IMR-90 (cell line): ENCODE data around the gene PRKN. TPM values are rescaled to one million over a fixed set of nuclear protein-coding genes. Genes with fewer than 3 reads are reported as not detected.

Experiments
- ATAC-seq: fragments of 200-7000 bp; cut with Tn5 transposase; 2 replicates; pipeline ENCODE4 v1.9.1; 2020; ENCODE audit warnings: low read depth, mild to moderate bottlenecking, moderate library complexity
- BruUV-seq: library from RNA; stranded (reverse); fragments of 400-500 nt; replicated peaks from 2 replicates; lab custom pipeline; 2021; lab: Mats Ljungman, UMichigan
- CTCF ChIA-PET: fragments of 300-600 bp; formaldehyde crosslinking; extraction: SDS; loops from one replicate; lab custom pipeline; 2021; ENCODE audit warnings: antibody characterized with exemption; lab: Yijun Ruan, JAX
- POLR2A ChIA-PET: fragments of 300-600 bp; sonication (Branson Sonifier 250); formaldehyde crosslinking; loops from one replicate; lab custom pipeline; 2022; ENCODE audit warnings: antibody characterized with exemption; ENCODE audit not compliant: unreplicated experiment; lab: Charles Lee
- DNase-seq: peaks from one replicate; pipeline ENCODE4 v3.0.0; 2013
- H2AFZ ChIP-seq: replicated peaks from 2 replicates; pipeline ENCODE3; 2013; ENCODE audit warnings: low read length, mild to moderate bottlenecking; ENCODE audit not compliant: poor library complexity
- H2AK5ac ChIP-seq: 2 replicates; pipeline ENCODE4 v1.6.1; 2013; ENCODE audit warnings: low read depth, low read length, inconsistent platforms
- H2AK9ac ChIP-seq: replicated peaks from 2 replicates; pipeline ENCODE3; 2013; ENCODE audit warnings: mild to moderate bottlenecking, low read depth, low read length, moderate library complexity; ENCODE audit not compliant: poor library complexity
- H2BK120ac ChIP-seq: 2 replicates; pipeline ENCODE4 v1.6.1; 2013; ENCODE audit warnings: low read depth, low read length, inconsistent platforms
- H2BK15ac ChIP-seq: 3 replicates; pipeline ENCODE4 v1.6.1; 2013; ENCODE audit warnings: low read depth, low read length, inconsistent platforms
- H2BK20ac ChIP-seq: 2 replicates; pipeline ENCODE4 v1.6.1; 2013; ENCODE audit warnings: low read depth, mild to moderate bottlenecking, inconsistent platforms, low read length, moderate library complexity
- H2BK5ac ChIP-seq: 2 replicates; pipeline ENCODE4 v1.6.1; 2013; ENCODE audit warnings: mild to moderate bottlenecking, low read depth, low read length, inconsistent platforms; ENCODE audit not compliant: poor library complexity, severe bottlenecking
- H3K14ac ChIP-seq: replicated peaks from 2 replicates; pipeline ENCODE4 v1.6.1; 2013; ENCODE audit warnings: low read depth, low read length, inconsistent platforms
- H3K18ac ChIP-seq: 2 replicates; pipeline ENCODE4 v1.6.1; 2013; ENCODE audit warnings: low read depth, low read length, control low read depth
- H3K23ac ChIP-seq: 2 replicates; pipeline ENCODE4 v1.6.1; 2013; ENCODE audit warnings: low read depth, low read length, inconsistent platforms
- H3K27ac ChIP-seq: 2 replicates; pipeline ENCODE4 v1.5.1; 2013; ENCODE audit warnings: mild to moderate bottlenecking, control low read depth, low read length; ENCODE audit not compliant: insufficient read depth
- H3K27me3 ChIP-seq: 2 replicates; pipeline ENCODE4 v1.6.1; 2013; ENCODE audit warnings: low read length; ENCODE audit not compliant: control insufficient read depth, insufficient read depth
- H3K36me3 ChIP-seq: 2 replicates; pipeline ENCODE4 v1.6.1; 2013; ENCODE audit warnings: low read length, mixed read lengths; ENCODE audit not compliant: control insufficient read depth, insufficient read depth
- H3K4ac ChIP-seq: 2 replicates; pipeline ENCODE4 v1.6.1; 2013; ENCODE audit warnings: low read depth, low read length, inconsistent platforms
- H3K4me1 ChIP-seq: 2 replicates; pipeline ENCODE4 v1.6.1; 2013; ENCODE audit warnings: low read length, mixed read lengths; ENCODE audit not compliant: control insufficient read depth, insufficient read depth
- H3K4me2 ChIP-seq: 2 replicates; pipeline ENCODE4 v1.6.1; 2013; ENCODE audit warnings: low read depth, mild to moderate bottlenecking, control low read depth, low read length, moderate library complexity
- H3K4me3 ChIP-seq: 2 replicates; pipeline ENCODE4 v1.5.1; 2013; ENCODE audit warnings: low read depth, mild to moderate bottlenecking, control low read depth, low read length, moderate library complexity; ENCODE audit not compliant: insufficient read depth
- H3K56ac ChIP-seq: 2 replicates; pipeline ENCODE4 v1.6.1; 2013; ENCODE audit warnings: low read length, inconsistent platforms; ENCODE audit not compliant: insufficient read depth; ENCODE audit errors: extremely low read depth
- H3K79me1 ChIP-seq, 2 experiments: 2 replicates each; pipeline ENCODE4 v1.6.1; 2013; ENCODE audit warnings: low read length in 2 of 2, inconsistent platforms in 1 of 2, low read depth in 1 of 2
- H3K9ac ChIP-seq: 2 replicates; pipeline ENCODE4 v1.6.1; 2013; ENCODE audit warnings: low read depth, low read length, control low read depth
- H3K9me1 ChIP-seq: 2 replicates; pipeline ENCODE4 v1.6.1; 2013; ENCODE audit warnings: low read length, inconsistent platforms; ENCODE audit not compliant: insufficient read depth
- H3K9me3 ChIP-seq: 2 replicates; pipeline ENCODE4 v1.6.1; 2013; ENCODE audit warnings: low read length; ENCODE audit not compliant: control insufficient read depth, insufficient read depth
- H4K20me1 ChIP-seq: 2 replicates; pipeline ENCODE4 v1.6.1; 2013; ENCODE audit warnings: low read length, inconsistent platforms; ENCODE audit not compliant: insufficient read depth
- H4K5ac ChIP-seq: 2 replicates; pipeline ENCODE4 v1.6.1; 2013; ENCODE audit warnings: mild to moderate bottlenecking, low read depth, low read length, control low read depth
- H4K8ac ChIP-seq, 2 experiments: 2 replicates each; pipeline ENCODE4 v1.6.1; 2013; ENCODE audit warnings: low read depth in 2 of 2, low read length in 2 of 2, control low read depth in 1 of 2, inconsistent platforms in 1 of 2
- H4K91ac ChIP-seq: 2 replicates; pipeline ENCODE4 v1.6.1; 2013; ENCODE audit warnings: low read depth, low read length, inconsistent platforms; ENCODE audit not compliant: insufficient read depth
- BHLHE40 ChIP-seq: fragments of 150-350 bp; IDR thresholded peaks from 2 replicates; pipeline ENCODE4 v1.6.1; 2016; ENCODE audit warnings: mild to moderate bottlenecking, low read depth, low read length
- CEBPB ChIP-seq: IDR thresholded peaks from 2 replicates; pipeline ENCODE4 v1.6.1; 2012; ENCODE audit warnings: low read depth, low read length, improper control_type of control experiment
- CHD1 ChIP-seq: IDR thresholded peaks from 2 replicates; pipeline ENCODE4 v1.6.1; 2012; ENCODE audit warnings: low read depth, low read length, improper control_type of control experiment
- CTCF ChIP-seq: conservative IDR thresholded peaks from 2 replicates; pipeline ENCODE4 v1.5.1; 2012; ENCODE audit warnings: mild to moderate bottlenecking, low read depth, low read length, improper control_type of control experiment
- FOS ChIP-seq: fragments of 150-350 bp; IDR thresholded peaks from 2 replicates; pipeline ENCODE4 v1.6.1; 2016; ENCODE audit warnings: low read depth, low read length
- MAFK ChIP-seq: IDR thresholded peaks from 2 replicates; pipeline ENCODE4 v1.6.1; 2012; ENCODE audit warnings: low read depth, low read length, improper control_type of control experiment
- MAZ ChIP-seq: IDR thresholded peaks from 2 replicates; pipeline ENCODE4 v1.6.1; 2012; ENCODE audit warnings: low read depth, mild to moderate bottlenecking, low read length, improper control_type of control experiment, moderate library complexity, borderline replicate concordance
- MXI1 ChIP-seq: IDR thresholded peaks from 2 replicates; pipeline ENCODE4 v1.6.1; 2012; ENCODE audit warnings: low read depth, mild to moderate bottlenecking, low read length, moderate library complexity, borderline replicate concordance
- NFE2L2 ChIP-seq: fragments of 150-350 bp; IDR thresholded peaks from 2 replicates; pipeline ENCODE4 v1.6.1; 2016; ENCODE audit warnings: low read depth, mild to moderate bottlenecking, low read length
- POLR2A ChIP-seq: IDR thresholded peaks from 2 replicates; pipeline ENCODE4 v1.6.1; 2012; ENCODE audit warnings: mild to moderate bottlenecking, low read depth, low read length
- RAD21 ChIP-seq: IDR thresholded peaks from 2 replicates; pipeline ENCODE4 v1.6.1; 2012; ENCODE audit warnings: low read length, improper control_type of control experiment
- RCOR1 ChIP-seq: IDR thresholded peaks from 2 replicates; pipeline ENCODE4 v1.6.1; 2012; ENCODE audit warnings: mild to moderate bottlenecking, low read length, improper control_type of control experiment; ENCODE audit not compliant: insufficient replicate concordance
- RFX5 ChIP-seq: IDR thresholded peaks from 2 replicates; pipeline ENCODE4 v1.8.0; 2012; ENCODE audit warnings: low read depth, mild to moderate bottlenecking, low read length, moderate library complexity
- SMC3 ChIP-seq: fragments of 150-350 bp; IDR thresholded peaks from 2 replicates; pipeline ENCODE4 v1.6.1; 2016; ENCODE audit warnings: low read depth, mild to moderate bottlenecking, antibody characterized with exemption, low read length, moderate library complexity
- WGBS, 2 experiments: methylation state at CpG; one replicate each; pipeline versions ENCODE4 v1.1.5 to v1.1.7; 2013; ENCODE audit warnings: missing lambda C conversion rate in 2 of 2; ENCODE audit not compliant: insufficient read length in 1 of 2; ENCODE audit errors: extremely low coverage in 2 of 2; 5-methylcytosine and 5-hydroxymethylcytosine counted together
- dilution Hi-C: fragments of 300-500 bp; cut with HindIII; formaldehyde crosslinking; loops from one replicate; pipeline ENCODE4 v1.14.3; 2018; ENCODE audit warnings: low sequenced_read_pairs; ENCODE audit not compliant: unreplicated experiment
- in situ Hi-C: fragments of 300-500 bp; cut with MboI; formaldehyde crosslinking; loops from 3 replicates; pipeline ENCODE4 v1.14.3; 2019; ENCODE audit warnings: low sequenced_read_pairs, inconsistent platforms, mixed read lengths
- intact Hi-C: fragments of 100-400 bp; cut with micrococcal nuclease; formaldehyde crosslinking; loops from 2 replicates; pipeline ENCODE4 v1.10.0; 2022
- polyA plus RNA-seq, 3 experiments: library from polyadenylated mRNA; depleted of rRNA; stranded (reverse); fragments of >200 nt; gene quantifications; 2 replicates each; pipeline ENCODE4 v1.2.3, GENCODE V29; 2012; ENCODE audit warnings: low replicate concordance in 1 of 3
- total RNA-seq: library from RNA; depleted of rRNA; stranded (reverse); fragments of >200 nt; gene quantifications from 2 replicates; pipeline ENCODE4 v1.2.3, GENCODE V29; 2012
- TF ChIP-seq, protein P1 (sequence below): fragments of 150-350 bp; IDR thresholded peaks from 2 replicates; pipeline ENCODE4 v1.6.1; 2017; ENCODE audit warnings: mild to moderate bottlenecking, antibody characterized with exemption, low read length, low read depth
- TF ChIP-seq, protein P2 (sequence below): fragments of 150-350 bp; IDR thresholded peaks from 2 replicates; pipeline ENCODE4 v1.6.1; 2016; ENCODE audit warnings: low read depth, mild to moderate bottlenecking, low read length, moderate library complexity, borderline replicate concordance

PRKN gene
- total and polyA plus RNA-seq, 2 of the 4 experiments (the other 2 are of a cell fraction), result 0.15 to 0.18 TPM

DNA sequence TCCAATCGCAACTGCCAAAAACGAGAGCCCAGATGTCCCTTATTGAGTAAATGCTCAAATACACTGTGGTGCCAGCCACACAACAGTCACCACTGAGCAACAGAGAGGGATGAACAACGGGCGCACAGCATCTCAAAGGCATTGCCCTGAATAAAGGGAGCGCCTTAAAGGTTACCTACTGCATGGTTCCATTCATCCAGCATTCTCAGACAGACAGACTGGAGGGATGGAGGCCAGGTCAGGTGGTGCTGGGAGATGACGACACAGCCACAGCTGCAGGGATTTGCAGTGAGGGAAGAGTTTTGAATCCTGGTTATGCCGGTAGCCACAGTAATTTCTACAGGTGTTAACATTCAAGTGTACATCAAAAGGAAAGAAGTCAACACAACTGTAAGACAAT is 838.2 kb downstream of the PRKN start:
- no peak overlapping the region for H3K4me2 ChIP-seq
- no peak overlapping the region for H3K27ac ChIP-seq
- no peaks in the 10 kb centered on the region for H3K4me1 ChIP-seq
- no peak overlapping the region for H3K56ac ChIP-seq
- ChIA-PET CTCF (no interaction called here), POLR2A (no interaction called here)
- no peaks in the 10 kb centered on the region for H3K79me1 ChIP-seq
- H4K20me1 ChIP-seq, result no peaks in the 10 kb centered on the region
- peaks cover 13% of the 10 kb centered on the region for H3K9me3 ChIP-seq
- H3K9me1 ChIP-seq, result no peaks in the 10 kb centered on the region
- H2AK9ac ChIP-seq, result no peak overlapping the region
- no peaks in the 10 kb centered on the region for H3K36me3 ChIP-seq
- H3K18ac ChIP-seq, result no peak overlapping the region
- dilution Hi-C loops (no loop called here), intact Hi-C loops (no loop called here), in situ Hi-C loops (no loop called here)
- no peak overlapping the region for H3K4me3 ChIP-seq
- H3K4ac ChIP-seq, result no peak overlapping the region
- ATAC-seq (no peak), DNase-seq (no peak)
- H3K9ac ChIP-seq, result no peak overlapping the region
- no peak overlapping the region for H2BK20ac ChIP-seq
- no peak overlapping the region for H3K23ac ChIP-seq
- BruUV-seq, result no TSS peak
- H4K91ac ChIP-seq, result no peak overlapping the region
- H4K8ac ChIP-seq, result no peak overlapping the region
- no peaks in the 10 kb centered on the region for H3K27me3 ChIP-seq
- no peak overlapping the region for H4K5ac ChIP-seq
- no peak overlapping the region for H2BK120ac ChIP-seq
- WGBS, 2 experiments, result 63% methylated on average over 2 of the region's 7 CpGs; no CpG with 5 or more reads in 1 of the 2 experiments
- TF ChIP-seq, protein P1, sequence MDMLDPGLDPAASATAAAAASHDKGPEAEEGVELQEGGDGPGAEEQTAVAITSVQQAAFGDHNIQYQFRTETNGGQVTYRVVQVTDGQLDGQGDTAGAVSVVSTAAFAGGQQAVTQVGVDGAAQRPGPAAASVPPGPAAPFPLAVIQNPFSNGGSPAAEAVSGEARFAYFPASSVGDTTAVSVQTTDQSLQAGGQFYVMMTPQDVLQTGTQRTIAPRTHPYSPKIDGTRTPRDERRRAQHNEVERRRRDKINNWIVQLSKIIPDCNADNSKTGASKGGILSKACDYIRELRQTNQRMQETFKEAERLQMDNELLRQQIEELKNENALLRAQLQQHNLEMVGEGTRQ, result no peak
- TF ChIP-seq FOS (no peak), CEBPB (no peak), RCOR1 (no peak), SMC3 (no peak), MAFK (no peak), NFE2L2 (no peak), BHLHE40 (no peak), RAD21 (no peak), CTCF (no peak), POLR2A (no peak), CHD1 (no peak), RFX5 (no peak), MAZ (no peak), MXI1 (no peak)
- TF ChIP-seq, protein P2, sequence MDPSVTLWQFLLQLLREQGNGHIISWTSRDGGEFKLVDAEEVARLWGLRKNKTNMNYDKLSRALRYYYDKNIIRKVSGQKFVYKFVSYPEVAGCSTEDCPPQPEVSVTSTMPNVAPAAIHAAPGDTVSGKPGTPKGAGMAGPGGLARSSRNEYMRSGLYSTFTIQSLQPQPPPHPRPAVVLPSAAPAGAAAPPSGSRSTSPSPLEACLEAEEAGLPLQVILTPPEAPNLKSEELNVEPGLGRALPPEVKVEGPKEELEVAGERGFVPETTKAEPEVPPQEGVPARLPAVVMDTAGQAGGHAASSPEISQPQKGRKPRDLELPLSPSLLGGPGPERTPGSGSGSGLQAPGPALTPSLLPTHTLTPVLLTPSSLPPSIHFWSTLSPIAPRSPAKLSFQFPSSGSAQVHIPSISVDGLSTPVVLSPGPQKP, result no peak
- H2AK5ac ChIP-seq, result no peak overlapping the region
- no peak overlapping the region for H3K14ac ChIP-seq
- peak overlapping the region; percentile 32 for H2AFZ ChIP-seq
- no peak overlapping the region for H2BK15ac ChIP-seq
- H2BK5ac ChIP-seq, result no peak overlapping the region
